ENCODE measurements around the gene ERICH2.

ERICH2 gene

DNA sequence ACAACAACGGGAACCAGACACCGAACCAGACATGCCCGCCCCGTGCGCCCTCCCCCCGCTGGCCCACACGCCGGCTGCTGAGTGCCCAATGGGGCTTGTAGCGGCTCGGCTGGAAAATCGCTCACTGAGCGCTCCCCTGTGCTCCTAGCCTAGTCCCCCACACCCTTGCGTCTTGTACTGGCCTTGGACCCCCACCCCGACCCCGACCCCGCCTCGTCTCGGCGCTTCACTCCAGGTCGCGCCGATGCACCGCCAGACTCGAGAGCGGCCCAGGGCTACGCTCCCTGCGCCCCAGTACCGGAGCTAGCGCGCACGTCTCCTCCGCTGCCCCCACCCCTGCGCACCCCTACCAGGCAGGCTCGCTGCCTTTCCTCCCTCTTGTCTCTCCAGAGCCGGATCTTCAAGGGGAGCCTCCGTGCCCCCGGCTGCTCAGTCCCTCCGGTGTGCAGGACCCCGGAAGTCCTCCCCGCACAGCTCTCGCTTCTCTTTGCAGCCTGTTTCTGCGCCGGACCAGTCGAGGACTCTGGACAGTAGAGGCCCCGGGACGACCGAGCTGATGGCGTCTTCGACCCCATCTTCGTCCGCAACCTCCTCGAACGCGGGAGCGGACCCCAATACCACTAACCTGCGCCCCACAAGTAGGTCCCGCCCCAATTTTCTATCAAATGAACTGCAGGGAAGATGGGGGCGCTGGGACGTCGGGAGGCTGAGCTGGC is 48.0 kb downstream of the ERICH2 start:
- DNase-seq: peak in 1 of 3 donors; percentile 28

- DNase-seq: no peak
Observed at GRCh38 chr2:170818752-170819470, 48.7 kb downstream of the ERICH2 start.

DNA sequence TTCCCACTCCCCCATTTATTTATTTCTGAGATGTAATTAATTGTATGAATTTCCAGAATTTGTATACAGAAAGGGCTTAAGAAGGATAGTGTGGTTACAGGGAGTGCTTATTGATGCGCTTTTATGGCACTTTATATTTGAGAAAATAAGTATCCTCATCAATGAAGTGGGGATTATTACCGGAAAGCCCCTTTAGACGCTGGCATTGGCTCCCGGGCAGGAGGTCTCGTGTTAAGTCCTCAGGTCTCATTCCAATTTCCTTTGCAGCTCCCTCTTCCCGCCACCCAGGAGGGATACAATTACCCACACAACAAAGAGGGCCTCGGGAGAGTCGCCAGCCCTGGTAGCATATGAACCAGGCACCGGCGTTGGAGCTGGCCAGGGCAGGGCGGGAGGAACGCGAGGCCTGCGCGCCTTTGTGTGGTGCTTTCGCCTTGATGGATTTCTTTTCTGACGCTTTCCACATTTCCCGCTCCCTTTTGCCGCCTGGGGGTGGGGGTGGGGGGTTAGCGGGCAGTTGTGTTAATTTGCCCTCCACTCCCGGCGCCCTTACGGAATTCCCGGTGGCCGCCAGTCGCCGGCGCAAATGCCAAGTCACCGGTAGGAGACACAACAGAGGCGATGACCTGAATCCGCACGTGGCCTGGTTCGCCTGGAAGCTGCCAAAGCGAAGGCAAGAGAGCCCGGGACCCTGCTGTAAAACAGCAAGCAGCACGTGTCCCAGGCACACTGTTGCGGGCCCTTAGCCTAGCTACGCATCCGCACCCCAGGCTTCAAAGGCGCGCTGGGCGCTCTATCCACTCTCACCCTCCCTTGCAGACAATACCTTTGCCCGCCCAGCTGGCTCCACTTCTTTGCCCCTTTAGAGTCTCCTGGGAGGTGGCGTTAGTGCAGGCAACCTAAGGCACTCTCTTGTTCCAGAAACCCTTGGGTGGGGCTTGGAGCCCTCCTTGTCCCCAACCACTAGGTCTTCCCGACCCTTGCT is 49.8 kb downstream of the ERICH2 start:
- no peak for DNase-seq

DNA sequence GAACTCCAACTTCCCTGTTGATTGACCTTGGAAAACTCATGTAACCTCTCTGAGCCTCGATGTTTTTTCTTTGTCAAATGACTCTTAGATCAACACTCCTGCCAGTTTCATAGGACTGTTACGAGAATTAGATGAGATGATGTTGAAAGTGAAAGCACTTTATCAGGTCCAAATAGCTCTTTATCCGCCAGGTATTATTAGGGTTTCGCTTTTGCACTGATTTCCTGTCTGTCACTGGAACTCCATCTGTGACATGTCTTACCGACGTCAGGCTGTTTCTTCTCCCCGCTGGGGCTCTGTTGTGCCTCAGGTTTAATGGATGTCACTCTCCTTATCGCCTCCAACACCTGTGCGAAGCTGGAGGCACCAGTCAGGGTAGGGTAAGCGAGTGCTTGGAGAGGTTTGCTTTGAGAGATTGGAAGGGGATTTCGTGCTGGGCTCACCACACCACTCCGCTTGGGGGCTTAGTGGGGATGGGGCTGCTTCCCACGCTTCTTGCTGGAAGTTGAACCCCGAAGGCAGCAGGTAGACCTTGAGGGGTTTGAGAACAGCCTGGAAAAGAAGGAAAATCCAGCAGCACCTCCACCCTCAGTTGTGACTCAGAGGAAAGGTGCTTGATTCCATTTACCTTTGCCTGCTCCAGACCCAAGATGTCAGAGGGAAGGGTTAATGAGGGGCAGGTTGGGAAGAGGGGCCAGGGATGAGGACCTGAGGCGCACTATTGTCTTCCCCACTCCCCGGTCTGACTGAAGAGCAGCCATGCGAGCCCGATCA is 50.8 kb downstream of the ERICH2 start:
- no peak for DNase-seq

- DNase-seq: no peak
Observed at GRCh38 chr2:170821531-170822289, 51.5 kb downstream of the ERICH2 start.

- peak in 1 of 3 donors; percentile 55 for DNase-seq
Observed at GRCh38 chr2:170822290-170823087, 52.3 kb downstream of the ERICH2 start.

- peak; percentile 24 to 58 (median 32) for DNase-seq
Observed at GRCh38 chr2:170823088-170823897, 53.1 kb downstream of the ERICH2 start.

DNA sequence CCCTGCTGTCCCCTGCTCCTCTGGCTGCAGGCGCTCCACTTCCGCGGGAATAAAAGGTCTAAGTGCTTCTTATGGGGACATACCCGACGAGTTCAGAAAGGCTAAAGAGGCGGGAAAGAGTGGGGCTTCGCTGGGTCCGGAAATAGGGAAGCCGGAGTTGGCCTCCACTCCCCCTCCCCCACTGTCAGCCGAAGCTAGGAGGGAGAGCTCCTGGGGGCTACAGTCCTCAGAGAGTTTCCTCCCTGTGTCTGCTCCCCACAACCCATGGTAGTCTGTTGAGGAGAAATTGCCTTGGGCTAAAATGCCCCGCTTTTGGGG is 53.7 kb downstream of the ERICH2 start:
- no peak for DNase-seq

DNA sequence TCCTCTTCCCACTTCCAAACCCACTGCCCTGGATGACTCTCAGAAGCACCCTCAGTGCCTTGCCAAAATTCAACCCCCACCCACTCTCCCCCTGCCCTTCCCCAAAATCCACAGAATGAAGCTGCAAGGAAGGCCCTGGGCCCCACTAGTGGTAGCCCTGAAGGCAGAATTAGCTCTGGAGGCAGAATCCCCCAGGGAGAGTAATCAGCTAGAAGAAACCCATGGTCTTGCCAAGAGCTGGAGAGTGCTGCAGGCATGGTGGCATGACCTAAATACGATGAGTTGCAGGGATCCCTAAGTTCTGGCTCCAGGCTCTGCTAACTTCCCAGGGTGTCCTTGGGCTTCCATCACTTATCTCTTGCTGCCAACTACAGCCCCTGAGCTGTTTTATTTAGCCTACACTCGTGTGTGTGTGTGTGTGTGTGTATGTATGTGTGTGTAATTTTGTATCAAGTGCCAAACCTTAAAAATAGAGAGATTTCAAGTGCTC is 54.4 kb downstream of the ERICH2 start:
- no peak for DNase-seq

DNA sequence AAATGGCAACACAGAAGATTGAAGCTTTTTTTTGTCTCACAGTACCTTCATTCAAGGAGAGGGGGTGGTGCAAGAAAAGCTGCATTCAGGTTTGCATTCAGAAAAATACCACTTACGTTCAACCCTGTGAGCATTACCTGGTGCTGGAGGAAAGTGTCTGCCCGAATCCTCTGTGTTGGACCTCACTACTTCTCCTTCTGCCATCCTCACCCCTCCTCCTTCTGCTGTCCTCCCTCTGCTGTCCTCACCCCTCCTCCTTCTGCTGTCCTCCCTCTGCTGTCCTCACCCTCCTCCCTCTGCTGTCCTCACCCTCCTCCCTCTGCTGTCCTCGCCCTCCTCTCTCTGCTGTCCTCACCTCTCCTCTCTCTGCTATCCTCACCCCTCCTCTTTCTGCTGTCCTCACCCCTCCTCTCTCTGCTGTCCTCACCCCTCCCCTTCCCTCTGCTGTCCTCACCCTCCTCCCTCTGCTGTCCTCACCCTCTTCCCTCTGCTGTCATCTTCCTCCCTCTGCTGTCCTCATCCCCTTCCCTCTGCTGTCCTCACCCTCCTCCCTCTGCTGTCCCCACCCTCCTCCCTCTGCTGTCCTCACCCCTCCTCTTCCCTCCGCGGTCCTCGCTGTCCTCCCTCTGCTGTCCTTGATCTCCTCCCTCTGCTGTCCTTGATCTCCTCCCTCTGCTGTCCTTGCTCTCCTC is 57.8 kb downstream of the ERICH2 start:
- DNase-seq: no peak

- no peak for DNase-seq
Observed at GRCh38 chr2:170828533-170828916, 58.3 kb downstream of the ERICH2 start.

DNA sequence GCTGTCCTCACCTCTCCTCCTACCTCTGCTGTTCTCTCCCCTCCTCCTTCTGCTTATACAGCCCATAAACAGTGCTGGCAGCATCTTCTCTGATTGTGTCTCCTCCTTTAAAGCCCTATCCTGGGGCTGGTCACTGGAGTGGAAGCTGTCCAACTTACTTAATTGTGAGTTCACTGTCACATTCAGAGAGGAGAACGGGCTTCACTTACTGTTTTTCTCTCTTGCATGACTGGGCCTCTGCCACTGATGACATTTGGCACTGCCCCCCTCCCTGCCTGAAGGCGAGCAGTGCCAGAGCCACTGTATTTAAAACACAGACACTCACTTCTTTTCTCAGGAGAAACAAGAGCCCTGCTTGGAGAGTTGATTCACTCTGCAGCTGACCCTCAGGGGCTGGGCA is 58.9 kb downstream of the ERICH2 start:
- no peak for DNase-seq

DNA sequence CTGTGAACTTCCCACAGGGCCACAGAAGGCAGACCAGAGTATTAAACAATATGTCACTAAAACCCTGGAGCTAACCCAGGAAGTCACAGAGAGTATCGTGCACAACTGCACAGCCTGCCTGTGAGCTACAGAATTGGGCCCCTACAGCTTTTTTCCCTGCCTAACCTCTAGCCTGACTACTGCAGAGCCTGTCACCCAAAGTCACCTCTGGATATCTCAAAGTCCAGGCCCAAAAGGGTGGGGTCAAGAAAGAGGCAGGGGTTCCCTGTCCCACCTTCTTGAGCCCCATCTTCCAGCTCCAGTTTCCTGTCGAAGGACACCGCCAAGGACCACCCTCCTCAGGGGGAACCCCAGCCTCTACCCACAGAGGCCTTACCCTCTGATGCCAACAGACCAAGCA is 60.0 kb downstream of the ERICH2 start:
- no peak for DNase-seq

DNA sequence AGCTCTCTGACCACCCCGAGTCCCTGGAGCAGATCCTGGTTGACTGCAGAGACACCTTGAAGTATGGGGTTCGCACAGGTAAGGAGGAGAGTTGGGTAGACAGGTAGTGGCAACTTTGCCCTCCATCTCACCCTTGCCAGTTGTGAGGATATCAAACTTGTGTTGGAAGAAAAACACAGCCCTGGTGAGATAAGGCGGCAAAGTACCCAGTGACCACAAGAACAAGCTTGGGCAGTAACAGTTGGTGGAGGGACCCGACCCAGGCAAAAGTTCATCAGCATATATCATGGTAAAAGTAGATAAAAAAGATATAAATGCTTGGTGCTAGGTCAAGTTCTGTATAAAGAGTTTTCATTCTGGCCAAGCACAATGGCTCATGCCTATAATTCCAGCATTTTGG is 60.9 kb downstream of the ERICH2 start:
- no peak for DNase-seq

- DNase-seq: no peak
Observed at GRCh38 chr2:170836027-170836426, 65.8 kb downstream of the ERICH2 start.

DNA sequence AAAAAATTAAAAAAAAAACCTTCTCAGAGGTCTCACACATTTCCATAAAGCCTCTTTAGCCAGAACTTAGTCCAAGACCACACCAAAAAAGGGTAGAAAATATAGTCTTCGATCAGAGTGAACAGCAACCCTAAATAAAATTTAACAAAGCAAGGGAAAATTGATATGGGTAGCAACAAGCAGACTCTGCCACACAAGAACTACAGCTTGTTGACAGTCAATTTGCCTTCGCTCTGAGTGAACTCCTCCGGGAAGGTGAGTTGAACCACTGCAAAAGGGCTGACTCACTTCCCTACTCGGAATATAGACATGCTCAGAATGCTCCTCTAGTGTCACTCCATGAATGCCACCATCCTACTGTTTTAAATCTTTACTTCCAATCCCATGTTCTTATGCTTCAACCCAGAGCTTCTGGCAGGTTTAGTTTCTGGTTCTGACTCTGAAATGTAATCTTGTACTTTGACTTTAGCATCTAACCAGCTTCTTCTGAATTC is 70.6 kb downstream of the ERICH2 start:
- DNase-seq: no peak

GRCh38 chr2:170842785-170843184 is 72.6 kb downstream of the ERICH2 start:
- DNase-seq: no peak

DNA sequence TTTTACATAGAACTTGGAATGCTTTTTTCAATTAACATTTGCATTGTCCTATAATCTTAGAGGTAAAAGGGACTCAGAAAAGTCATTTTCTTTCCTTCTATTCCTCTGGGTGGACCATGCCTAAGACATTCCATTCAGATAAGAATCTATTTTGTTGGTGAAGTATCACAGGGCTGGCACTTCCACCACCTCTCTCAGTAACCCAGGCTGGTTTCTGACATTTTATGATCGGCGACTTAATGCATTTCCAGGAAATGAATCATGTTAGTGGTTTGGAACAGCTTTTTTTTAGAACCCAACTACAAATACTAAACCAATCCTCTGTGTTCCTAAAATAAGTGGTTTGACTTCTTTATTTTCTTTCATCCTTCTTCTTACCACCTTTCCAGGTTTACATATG is 73.5 kb downstream of the ERICH2 start:
- no peak for DNase-seq

DNA sequence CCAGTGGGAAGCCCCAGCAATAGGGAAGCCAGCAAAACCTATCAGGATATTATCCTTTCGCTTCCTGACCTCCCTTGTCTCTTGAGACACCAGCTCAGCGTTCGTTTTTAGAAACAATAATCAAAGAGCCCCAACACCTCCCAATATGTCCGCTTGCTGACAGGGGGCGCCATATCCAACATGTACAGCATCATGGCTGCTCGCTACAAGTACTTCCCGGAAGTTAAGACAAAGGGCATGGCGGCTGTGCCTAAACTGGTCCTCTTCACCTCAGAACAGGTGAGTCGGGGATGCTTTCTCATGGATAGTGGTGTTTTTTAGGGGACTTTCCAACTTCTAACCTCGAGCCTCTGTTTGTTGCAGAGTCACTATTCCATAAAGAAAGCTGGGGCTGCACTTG is 75.2 kb downstream of the ERICH2 start:
- DNase-seq: no peak
